GM21381 (cell line): Measurements from ENCODE around the gene ITPR3.
A peak's percentile ranks its signal among the peaks of the same experiment; 100 is the strongest.
"Not testable (repeated sequence)": the region's sequence is repeated elsewhere in the genome, so short reads cannot be mapped to it uniquely, and the experiment has no call there.

Experiments used
- ATAC-seq: cut with Tn5 transposase; IDR thresholded peaks from one replicate; pipeline ENCODE4 v1.9.1; 2021; ENCODE audit warnings: mild to moderate bottlenecking, moderate library complexity; ENCODE audit not compliant: unreplicated experiment

ITPR3 gene

GRCh38 chr6:33590531-33591198 is 30.5 kb upstream of the ITPR3 start:
- ATAC-seq = no peak

GRCh38 chr6:33591424-33592032 is 29.6 kb upstream of the ITPR3 start:
- no peak for ATAC-seq

- ATAC-seq = no peak
These were observed 28.9 kb upstream of the ITPR3 start for GRCh38 chr6:33592280-33592594.

- peak; percentile 56 for ATAC-seq
These were observed 28.3 kb upstream of the ITPR3 start for GRCh38 chr6:33592595-33593413.

GRCh38 chr6:33593414-33593727 is 27.8 kb upstream of the ITPR3 start:
- ATAC-seq = no peak

- no peak for ATAC-seq
These were observed 25.9 kb upstream of the ITPR3 start for GRCh38 chr6:33595001-33595846.

- not testable (repeated sequence) for ATAC-seq
These were observed 24.2 kb upstream of the ITPR3 start for GRCh38 chr6:33596894-33597293.

- no peak for ATAC-seq
These were observed 23.4 kb upstream of the ITPR3 start for GRCh38 chr6:33597551-33598322.

- no peak for ATAC-seq
These were observed 21.6 kb upstream of the ITPR3 start for GRCh38 chr6:33599413-33599938.

- no peak for ATAC-seq
These were observed 20.4 kb upstream of the ITPR3 start for GRCh38 chr6:33600761-33601160.

- ATAC-seq = no peak
These were observed 18.9 kb upstream of the ITPR3 start for GRCh38 chr6:33602180-33602579.

- no peak for ATAC-seq
These were observed 15.9 kb upstream of the ITPR3 start for GRCh38 chr6:33604941-33605854.

GRCh38 chr6:33606642-33607041 is 14.5 kb upstream of the ITPR3 start:
- no peak for ATAC-seq

- ATAC-seq = no peak
These were observed 13.9 kb upstream of the ITPR3 start for GRCh38 chr6:33607126-33607783.

- no peak for ATAC-seq
These were observed 13.3 kb upstream of the ITPR3 start for GRCh38 chr6:33607784-33608161.

- no peak for ATAC-seq
These were observed 12.1 kb upstream of the ITPR3 start for GRCh38 chr6:33609019-33609418.

- no peak for ATAC-seq
These were observed 11.6 kb upstream of the ITPR3 start for GRCh38 chr6:33609528-33609927.

- ATAC-seq = no peak
These were observed 11.1 kb upstream of the ITPR3 start for GRCh38 chr6:33610067-33610466.
